ENCODE measurements around the gene BAIAP2. TPM values are rescaled to one million over a fixed set of nuclear protein-coding genes. Genes with fewer than 3 reads are reported as not detected.

Gene BAIAP2
- total RNA-seq, 1 donor from 2014 or later, result 119 TPM

GRCh38 chr17:80995131-80995530 lies 39.8 kb upstream of the BAIAP2 start:
- Histone ChIP-seq H3K36me3 (peaks cover 53% of the 10 kb centered on the region), H3K27me3 (ENCODE audit: low read depth) (no peaks in the 10 kb centered on the region), H3K27ac (no peak overlapping the region), H3K4me3 (no peak overlapping the region), H3K4me1 (peaks cover 25% of the 10 kb centered on the region), H3K9me3 (no peaks in the 10 kb centered on the region)
- TF ChIP-seq CTCF (IDR thresholded peaks at IDR 0.05), result no peak
- ATAC-seq, result no peak
- no peak for DNase-seq
- intact Hi-C loops (cut with DNase I), result no loop called here

GRCh38 chr17:80996422-80997305 lies 38.3 kb upstream of the BAIAP2 start:
- intact Hi-C loops (cut with DNase I), result no loop called here
- peaks cover 18% of the 10 kb centered on the region for H3K4me1 ChIP-seq
- ATAC-seq (peak; percentile 18 to 32), DNase-seq (peak; percentile 44)
- peaks cover 55% of the 10 kb centered on the region for H3K36me3 ChIP-seq
- H3K27ac ChIP-seq, result no peak overlapping the region
- H3K9me3 ChIP-seq, result no peaks in the 10 kb centered on the region
- TF ChIP-seq CTCF (IDR thresholded peaks at IDR 0.05), result no peak
- no peaks in the 10 kb centered on the region for H3K27me3 ChIP-seq (ENCODE audit: low read depth)
- H3K4me3 ChIP-seq, result no peak overlapping the region

GRCh38 chr17:80997424-80998117 lies 37.4 kb upstream of the BAIAP2 start:
- DNase-seq (no peak), ATAC-seq (no peak)
- intact Hi-C loops (cut with DNase I), result no loop called here
- Histone ChIP-seq H3K27ac (no peak overlapping the region), H3K9me3 (no peaks in the 10 kb centered on the region), H3K27me3 (ENCODE audit: low read depth) (no peaks in the 10 kb centered on the region), H3K4me3 (no peak overlapping the region), H3K4me1 (peaks cover 25% of the 10 kb centered on the region), H3K36me3 (peaks cover 55% of the 10 kb centered on the region)
- TF ChIP-seq CTCF (IDR thresholded peaks at IDR 0.05), result no peak

GRCh38 chr17:80998118-80998747 lies 36.7 kb upstream of the BAIAP2 start:
- peaks cover 5% of the 10 kb centered on the region for H3K27me3 ChIP-seq (ENCODE audit: low read depth)
- peaks cover 55% of the 10 kb centered on the region for H3K36me3 ChIP-seq
- ATAC-seq (no peak), DNase-seq (no peak)
- peaks cover 19% of the 10 kb centered on the region for H3K4me1 ChIP-seq
- no peak overlapping the region for H3K27ac ChIP-seq
- no peaks in the 10 kb centered on the region for H3K9me3 ChIP-seq
- intact Hi-C loops (cut with DNase I), result no loop called here
- no peak overlapping the region for H3K4me3 ChIP-seq
- TF ChIP-seq CTCF (IDR thresholded peaks at IDR 0.05), result no peak

- intact Hi-C loops (cut with DNase I), result no loop called here
- TF ChIP-seq CTCF (IDR thresholded peaks at IDR 0.05), result no peak
- H3K27me3 ChIP-seq (ENCODE audit: low read depth), result peaks cover 12% of the 10 kb centered on the region
- no peaks in the 10 kb centered on the region for H3K9me3 ChIP-seq
- DNase-seq (peak; percentile 45), ATAC-seq (no peak)
- H3K27ac ChIP-seq, result no peak overlapping the region
- H3K36me3 ChIP-seq, result peaks cover 55% of the 10 kb centered on the region
- H3K4me1 ChIP-seq, result peaks cover 16% of the 10 kb centered on the region
- H3K4me3 ChIP-seq, result no peak overlapping the region
These were observed 36.0 kb upstream of the BAIAP2 start for GRCh38 chr17:80998748-80999535.

Data from lower lobe of right lung (tissue), 2 donors.